ENCODE data around the gene BRIP1. TPM values are rescaled to one million over a fixed set of nuclear protein-coding genes. Genes with fewer than 3 reads are reported as not detected.

Gene BRIP1
- total and polyA plus RNA-seq, 10 of the 15 experiments (the other 5 are each of a cell fraction or from before 2014, with no cell fraction given): 4.0 to 24.2 (median 12.8) TPM

GRCh38 chr17:61750656-61751055 lies 112.7 kb downstream of the BRIP1 start (continued):
- TF ChIP-seq PRDM15 (CRISPR knock-in tag; IDR thresholded peaks at IDR 0.05): no peak
- TF ChIP-seq ZZZ3 (IDR thresholded peaks at IDR 0.05; ENCODE audit: control insufficient read depth, insufficient read length, low read depth): no peak
- no peak for TF ChIP-seq SMC3 (IDR thresholded peaks at IDR 0.05; ENCODE audit: borderline replicate concordance, low read length)
- no peak for TF ChIP-seq GATAD2B (conservative IDR thresholded peaks at IDR 0.05; ENCODE audit: low read depth)
- TF ChIP-seq CEBPB (IDR thresholded peaks at IDR 0.05; ENCODE audit: borderline replicate concordance in 1 of 2, low read depth in 2 of 2, low read length in 2 of 2): no peak
- TF ChIP-seq EGR1 (IDR thresholded peaks at IDR 0.05; ENCODE audit: borderline replicate concordance in 1 of 2, low read depth in 2 of 2, low read length in 2 of 2): no peak
- TF ChIP-seq SRF (IDR thresholded peaks at IDR 0.05; ENCODE audit: low read depth in 2 of 2, low read length in 2 of 2): peak in 1 of 2 experiments; percentile 46; a peak in 1 of 4 replicates
- TF ChIP-seq MYB (IDR thresholded peaks at IDR 0.05; ENCODE audit: borderline replicate concordance, low read depth, low read length): no peak
- TF ChIP-seq ZNF687 (IDR thresholded peaks at IDR 0.05): no peak
- no peak for TF ChIP-seq RBBP5 (conservative IDR thresholded peaks at IDR 0.05)
- peak; percentile 88; the same call in 1 of the 2 replicates for TF ChIP-seq CBFB (IDR thresholded peaks at IDR 0.05; ENCODE audit: low read depth)
- no peak for TF ChIP-seq ZNF24 (IDR thresholded peaks at IDR 0.05)
- TF ChIP-seq E4F1 (IDR thresholded peaks at IDR 0.05; ENCODE audit: borderline replicate concordance, partially characterized antibody): no peak
- TF ChIP-seq ZBED1 (IDR thresholded peaks at IDR 0.05; ENCODE audit: borderline replicate concordance): peak; percentile 54; the same call in 1 of the 2 replicates
- TF ChIP-seq TAF1 (IDR thresholded peaks at IDR 0.05; ENCODE audit: borderline replicate concordance, low read depth, low read length): no peak
- peak; percentile 56; the same call in 1 of the 2 replicates for TF ChIP-seq CHD2 (IDR thresholded peaks at IDR 0.05; ENCODE audit: borderline replicate concordance, low read depth, low read length)
- TF ChIP-seq ZNF217 (IDR thresholded peaks at IDR 0.05): no peak
- no peak for TF ChIP-seq PBX3 (IDR thresholded peaks at IDR 0.05; ENCODE audit: insufficient replicate concordance, low read depth, low read length)
- no peak for TF ChIP-seq WRNIP1 (IDR thresholded peaks at IDR 0.05; ENCODE audit: borderline replicate concordance, low read depth, low read length)
